Femur (tissue), 1 donor: ENCODE results near the gene PTGDS.
A peak's percentile ranks its signal among the peaks of the same experiment; 100 is the strongest.

ENCODE experiments used
- DNase-seq: peaks from one replicate; pipeline ENCODE4 v3.0.0-alpha.2; 2017

PTGDS gene

DNA sequence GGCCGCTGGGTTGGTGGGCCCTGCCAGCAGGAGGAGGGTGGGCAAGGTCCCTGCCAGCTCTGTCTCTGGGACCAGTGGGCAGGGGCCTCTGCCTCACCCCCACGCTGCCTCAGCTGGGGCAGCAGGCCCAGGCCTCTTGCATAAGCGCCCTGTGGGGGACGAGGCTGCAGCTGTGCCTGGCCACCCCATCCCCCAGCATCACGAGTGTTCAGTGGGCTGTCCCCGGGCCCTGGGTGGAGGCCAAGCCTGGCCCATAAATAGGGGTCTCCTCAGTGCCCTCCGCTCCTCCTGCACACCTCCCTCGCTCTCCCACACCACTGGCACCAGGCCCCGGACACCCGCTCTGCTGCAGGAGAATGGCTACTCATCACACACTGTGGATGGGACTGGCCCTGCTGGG is at the start of gene PTGDS:
TSS of gene PTGDS (plus strand) at position 282 of the 400 bp plus-strand sequence. CDS start at position 357, 75 bp downstream.
- no peak for DNase-seq

- DNase-seq, result peak; percentile 16
Observed at GRCh38 chr9:136928591-136928990, 48.7 kb upstream of the PTGDS start.

DNA sequence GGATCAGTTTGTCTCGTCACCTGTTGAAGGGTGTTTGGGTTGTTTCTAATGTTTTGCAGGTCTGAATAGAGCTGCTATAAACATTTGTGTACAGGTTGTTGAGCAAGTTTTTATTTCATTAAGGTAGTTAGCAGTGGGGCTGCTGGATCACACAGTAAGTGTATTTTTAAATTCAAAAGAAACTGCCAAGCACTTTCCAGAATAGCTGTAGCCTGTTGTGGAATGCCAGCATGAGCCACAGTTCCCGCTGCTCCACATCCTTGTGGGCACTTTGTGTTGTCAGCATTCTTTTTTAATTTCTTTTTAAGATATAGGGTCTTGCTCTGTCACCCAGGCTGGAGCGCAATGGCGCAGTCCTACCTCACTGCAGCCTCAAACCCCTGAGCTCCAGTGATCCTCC is 47.3 kb upstream of the PTGDS start:
- DNase-seq, result no peak

DNA sequence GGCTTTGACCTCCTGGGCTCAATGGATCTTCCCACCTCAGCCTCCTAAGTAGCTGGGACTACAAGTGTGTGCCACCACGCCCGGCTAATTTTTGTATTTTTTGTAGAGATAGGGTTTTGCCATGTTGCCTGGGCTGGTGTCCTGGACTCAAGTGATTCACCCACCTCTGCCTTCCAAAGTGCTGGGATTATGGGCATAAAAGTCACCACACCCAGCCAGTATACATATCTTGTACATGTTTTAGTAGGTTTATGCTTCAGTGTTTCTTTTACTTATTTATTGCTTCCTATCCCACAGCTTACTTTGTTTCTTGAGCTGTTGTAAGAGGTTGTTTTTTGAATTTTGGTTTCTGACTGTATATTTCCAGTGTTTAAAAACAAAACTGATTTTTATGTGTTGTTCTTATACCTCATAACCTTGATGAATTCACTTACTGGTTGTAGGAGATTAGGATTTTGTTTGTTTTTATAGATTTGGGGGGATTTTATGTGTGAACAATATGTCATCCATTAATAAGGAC is 45.6 kb upstream of the PTGDS start:
- DNase-seq, result no peak

- DNase-seq, result no peak
Observed at GRCh38 chr9:136934277-136934676, 43.0 kb upstream of the PTGDS start.

- no peak for DNase-seq
Observed at GRCh38 chr9:136935651-136936050, 41.7 kb upstream of the PTGDS start.

DNA sequence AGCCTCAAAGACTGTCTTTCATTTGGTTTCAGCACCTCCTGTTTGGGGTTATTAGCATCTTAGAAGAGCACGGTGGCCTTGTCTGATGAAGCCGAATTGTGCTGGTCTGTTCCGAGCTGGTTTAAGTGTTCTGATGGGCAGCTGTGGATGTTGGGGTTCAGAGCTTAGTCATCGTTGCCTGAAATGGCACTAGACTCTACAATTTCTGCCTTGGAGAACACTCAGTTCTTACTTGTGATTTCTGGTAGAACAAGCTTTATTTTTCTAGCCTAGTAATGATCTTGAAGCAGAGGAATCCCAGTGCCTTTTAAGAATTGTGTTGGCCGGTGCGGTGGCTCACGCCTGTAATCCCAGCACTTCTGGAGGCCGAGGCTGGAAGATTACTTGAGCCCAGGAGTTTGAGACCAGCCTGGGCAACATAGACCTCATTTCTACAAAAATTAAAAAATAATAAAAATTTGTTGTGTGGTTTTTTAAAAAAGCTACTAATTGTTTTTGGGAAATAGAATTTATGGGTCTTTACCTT is 40.6 kb upstream of the PTGDS start:
- DNase-seq, result no peak

- DNase-seq, result peak; percentile 14
Observed at GRCh38 chr9:136937186-136938001, 39.9 kb upstream of the PTGDS start.

DNA sequence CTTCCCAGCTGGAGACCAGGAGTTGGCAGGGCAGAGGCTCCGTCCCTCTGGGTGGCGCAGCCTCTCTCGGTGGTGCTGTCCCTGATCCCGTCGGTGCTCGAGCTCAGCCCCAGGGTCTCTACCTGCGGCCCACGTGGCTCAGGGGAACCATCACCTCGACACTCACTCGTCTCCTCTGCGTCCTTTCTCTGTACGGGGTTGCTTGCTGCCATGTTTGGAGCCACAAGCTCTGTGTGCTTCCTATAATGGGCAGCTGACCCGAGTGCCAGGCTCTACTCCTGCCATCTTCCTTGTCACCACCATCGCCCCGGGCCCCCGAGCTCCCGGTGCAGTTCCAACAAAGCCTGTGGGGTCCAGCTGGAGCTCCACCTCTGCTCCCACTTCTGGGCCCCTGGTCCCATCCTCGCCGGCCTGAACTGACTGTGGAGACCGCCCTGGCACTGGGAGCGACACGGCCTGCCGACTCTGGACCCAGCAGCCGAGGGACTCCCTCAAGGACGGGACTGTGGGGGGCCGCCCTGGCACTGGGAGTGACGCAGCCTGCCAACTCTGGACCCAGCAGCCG is 37.8 kb upstream of the PTGDS start:
- DNase-seq, result no peak

- DNase-seq, result no peak
Observed at GRCh38 chr9:136939996-136940525, 37.2 kb upstream of the PTGDS start.

GRCh38 chr9:136940526-136941230 is 36.6 kb upstream of the PTGDS start:
- DNase-seq, result no peak

DNA sequence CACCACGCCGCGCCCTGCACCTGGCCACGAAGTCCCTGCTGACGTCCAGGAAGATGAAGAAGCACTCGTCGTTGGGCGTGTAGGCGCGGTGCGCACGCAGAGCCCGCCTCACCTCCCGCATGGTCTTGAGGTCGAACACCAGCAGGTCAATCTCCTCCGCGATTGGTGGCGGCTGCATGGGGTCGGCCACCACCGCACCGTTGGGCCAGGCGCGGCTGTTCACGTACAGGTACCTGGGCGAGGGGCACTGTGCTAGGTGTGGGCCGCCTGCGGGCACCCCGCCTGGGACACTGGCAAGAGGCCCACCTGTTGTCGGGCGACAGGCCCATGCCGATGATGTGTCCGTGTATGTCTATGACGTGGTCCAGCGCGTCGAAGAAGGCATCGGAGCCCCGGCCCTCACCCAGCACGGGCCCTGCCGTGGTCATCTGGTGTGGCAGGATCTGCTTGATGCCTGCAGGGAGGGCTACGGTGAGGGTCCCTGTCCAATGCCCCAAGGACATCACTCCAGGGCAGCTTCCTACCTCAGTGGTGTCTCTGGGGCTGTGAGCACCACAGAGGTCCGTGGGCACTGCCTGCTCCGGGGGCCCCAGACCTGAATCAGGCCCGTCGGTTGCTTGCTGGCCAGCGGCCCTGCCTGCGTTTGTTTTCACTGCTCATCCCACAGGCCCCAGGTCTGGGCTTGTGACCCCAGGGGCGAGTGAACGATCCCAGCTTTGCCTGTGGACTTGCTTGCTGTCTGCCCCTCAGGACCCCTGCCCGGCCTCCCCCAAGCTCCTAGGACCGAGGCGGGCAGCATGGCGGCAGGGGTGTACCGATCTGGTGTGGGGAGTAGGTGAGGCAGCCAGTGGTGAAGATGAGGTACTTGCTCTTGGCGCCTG is 35.8 kb upstream of the PTGDS start:
- no peak for DNase-seq

DNA sequence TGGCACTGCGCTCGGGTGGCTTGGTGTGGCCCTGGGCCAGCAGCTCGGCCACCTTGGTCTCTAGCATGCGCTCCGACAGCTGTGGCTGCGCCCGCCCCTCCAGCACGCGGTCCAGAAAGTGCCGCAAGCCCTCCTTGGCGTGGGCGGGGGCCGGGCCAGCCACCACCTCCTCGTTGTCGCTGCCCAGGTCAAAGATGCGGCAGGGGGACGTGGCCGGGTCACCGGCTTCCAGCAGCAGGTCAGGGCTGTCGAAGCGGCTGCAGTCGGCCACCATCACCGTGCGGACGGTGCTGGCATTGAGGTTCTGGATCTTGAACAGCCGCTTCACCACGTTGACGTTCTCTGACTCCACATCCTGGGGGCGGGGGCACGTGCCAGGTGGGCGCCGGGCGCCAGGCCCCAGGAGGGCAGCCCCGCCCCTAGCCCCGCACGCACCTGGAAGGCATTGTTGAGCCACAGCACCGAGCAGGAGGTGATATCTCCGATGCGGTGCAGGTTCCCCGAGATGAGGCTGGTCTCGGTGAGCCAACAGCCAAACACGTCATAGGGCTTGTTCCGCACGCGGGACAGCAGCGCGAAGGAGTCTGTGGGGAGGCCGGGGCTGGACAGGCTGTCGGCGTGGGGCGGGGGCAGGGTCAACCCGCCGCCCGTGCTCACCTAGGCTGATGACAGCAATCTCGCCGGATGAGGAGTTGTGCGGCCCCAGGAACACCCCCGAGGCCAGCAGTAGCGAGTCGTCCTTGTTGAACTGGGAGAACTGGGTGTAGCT is 35.0 kb upstream of the PTGDS start:
- DNase-seq, result peak; percentile 23

DNA sequence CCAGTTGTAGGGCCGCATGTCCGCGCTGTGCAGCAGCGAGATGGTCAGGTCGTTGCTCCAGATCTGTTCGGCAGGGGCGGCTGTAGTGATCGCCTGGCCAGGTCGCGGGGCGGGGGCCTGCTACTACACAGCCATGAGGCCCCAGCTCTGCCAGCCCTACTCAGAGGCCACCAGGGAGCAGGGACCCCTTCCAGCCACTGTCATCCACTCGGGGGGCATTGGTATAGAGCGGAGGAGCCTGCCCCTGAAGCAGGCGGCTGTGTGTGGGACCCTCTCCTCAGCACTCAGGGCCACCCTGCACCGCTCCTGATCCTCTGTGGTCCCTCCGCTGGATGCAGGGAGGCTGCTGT is 34.4 kb upstream of the PTGDS start:
- DNase-seq, result no peak

- DNase-seq, result peak; percentile 55
Observed at GRCh38 chr9:136943291-136944211, 33.8 kb upstream of the PTGDS start.

- DNase-seq, result no peak
Observed at GRCh38 chr9:136944212-136944518, 33.1 kb upstream of the PTGDS start.

DNA sequence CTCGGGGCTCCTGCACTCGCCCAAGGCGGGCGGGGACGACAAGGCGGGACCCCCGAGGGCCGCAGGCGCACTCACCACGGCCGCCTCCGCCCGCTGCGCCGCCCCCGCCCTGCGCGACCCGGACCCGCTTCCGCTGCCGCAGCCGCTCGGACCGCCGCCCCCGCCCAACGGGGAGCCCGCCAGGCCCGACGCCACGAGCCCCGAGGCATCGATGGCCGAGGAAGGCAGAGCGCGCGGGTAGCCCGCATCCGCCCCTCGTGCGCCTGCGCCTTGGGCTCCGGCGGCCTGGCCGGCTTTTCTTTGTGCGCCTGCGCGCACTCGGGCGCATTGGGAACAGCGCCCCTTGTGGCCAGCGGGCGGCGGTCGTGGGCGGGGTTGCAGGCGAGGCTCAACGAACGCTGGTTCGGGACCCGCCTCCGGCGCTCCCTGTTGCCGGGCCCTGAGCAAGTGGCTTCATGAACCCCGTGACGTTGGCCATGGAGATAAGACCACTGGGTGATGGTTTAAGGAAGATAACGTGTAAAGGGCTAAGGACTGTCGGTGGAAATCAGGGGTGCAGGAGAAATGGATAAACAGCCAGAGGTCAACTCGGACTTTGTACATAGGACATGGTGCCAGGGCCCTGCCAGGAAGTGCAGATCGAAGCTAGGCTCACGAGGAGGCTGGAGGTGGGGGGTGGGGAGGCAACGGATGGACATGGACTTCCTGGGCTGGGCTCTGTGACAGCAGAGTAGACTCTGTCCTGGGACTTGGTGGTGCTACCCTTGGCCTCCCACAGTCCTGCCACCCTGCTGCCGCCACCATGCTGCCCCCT is 32.6 kb upstream of the PTGDS start, which contains the start of the genes C8G and FBXW5:
TSS of gene C8G (plus strand) at position 725 of the 814 bp plus-strand sequence. CDS start at position 803, 78 bp downstream.
TSS of gene FBXW5 (minus strand) at position 220 of the 814 bp plus-strand sequence. CDS start 655 bp downstream, outside the sequence.
- peak; percentile 98 for DNase-seq

GRCh38 chr9:136945333-136946227 is 31.7 kb upstream of the PTGDS start:
- no peak for DNase-seq
